Measurements from ENCODE around the gene IGDCC3. TPM values are rescaled to one million over a fixed set of nuclear protein-coding genes. Genes with fewer than 3 reads are reported as not detected.

IGDCC3 gene
- total and polyA plus RNA-seq, 2 donors (not counting 3 experiments of a cell fraction or from before 2014, with no cell fraction given) = 0.03 TPM; not detected in 1

DNA sequence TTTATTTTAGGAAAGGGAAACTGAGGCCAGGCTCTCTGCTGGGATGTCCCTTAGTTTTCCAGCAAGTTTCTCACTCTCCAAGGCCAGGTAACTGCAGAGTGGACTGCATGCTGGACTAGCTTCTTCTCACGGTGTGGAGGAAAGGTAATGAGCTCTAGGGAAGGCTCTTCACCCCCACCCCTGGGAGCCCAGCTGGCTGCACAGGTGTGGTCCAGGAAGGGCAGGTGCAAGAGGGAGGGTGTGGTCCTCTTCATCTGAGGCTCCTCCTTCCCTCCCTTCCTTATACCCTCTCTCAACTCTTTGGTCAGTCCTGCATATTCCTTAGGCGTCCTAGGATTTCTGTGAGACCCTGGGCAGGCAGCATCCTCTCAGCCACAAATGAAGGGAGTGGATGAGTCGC is 39.4 kb downstream of the IGDCC3 start:
- H3K4me1 ChIP-seq (ENCODE audit: control insufficient read depth, extremely low read depth, insufficient read depth, low read length) = peaks cover 4% of the 10 kb centered on the region
- dilution Hi-C loops (cut with MboI; ENCODE audit: extremely low pct_ligation_motif_present, low sequenced_read_pairs) (no loop called here), intact Hi-C loops (cut with micrococcal nuclease) (no loop called here)
- no TSS peak for BruUV-seq (replicated peaks)
- no peak overlapping the region for H2AFZ ChIP-seq (ENCODE audit: low read depth, low read length)
- H3K9me1 ChIP-seq (replicated peaks; ENCODE audit: control insufficient read depth, extremely low read depth, insufficient read depth, low read length) = no peaks in the 10 kb centered on the region
- CTCF ChIA-PET = interaction anchor here (1.2 to 1.9 kb wide), 5 partner anchors 18 to 62 kb away, joined by 3 to 6 read pairs (median 4); no protein-coding TSS in a partner anchor
- POLR2A ChIA-PET = no interaction called here
- DNase-seq (ENCODE audit: low read depth, low spot score) (no peak), FAIRE-seq (no peak)
- no peaks in the 10 kb centered on the region for H3K9me3 ChIP-seq (replicated peaks; ENCODE audit: control insufficient read depth, insufficient read depth, low read length)
- H3K9ac ChIP-seq (replicated peaks; ENCODE audit: extremely low read depth, insufficient read depth, low read length) = no peak overlapping the region
- H4K20me1 ChIP-seq (replicated peaks; ENCODE audit: control insufficient read depth, extremely low read depth, insufficient read depth, low read length) = no peaks in the 10 kb centered on the region
- no peaks in the 10 kb centered on the region for H3K36me3 ChIP-seq (ENCODE audit: control insufficient read depth in 2 of 2, extremely low read depth in 1 of 2, insufficient read depth in 2 of 2, low read length in 2 of 2)
- peaks cover 0 to 3% of the 10 kb centered on the region in 2 experiments for H3K27me3 ChIP-seq (ENCODE audit: control insufficient read depth in 2 of 2, insufficient read depth in 2 of 2, low read length in 2 of 2)
- H3K79me2 ChIP-seq (ENCODE audit: control insufficient read depth, insufficient read depth, low read length) = no peaks in the 10 kb centered on the region
- no peak overlapping the region for H3K4me3 ChIP-seq (replicated peaks in 1 of 3; ENCODE audit: insufficient read depth in 1 of 3, low read depth in 1 of 3, low read length in 3 of 3)
- H3K27ac ChIP-seq (ENCODE audit: insufficient read depth, low read depth, low read length) = no peak overlapping the region
- no peak for TF ChIP-seq FOS (IDR thresholded peaks at IDR 0.05; ENCODE audit: borderline replicate concordance, insufficient read depth, low read length)
- no peak for TF ChIP-seq POLR2A (IDR thresholded peaks at IDR 0.05; ENCODE audit: low read depth, low read length)
- no peak for TF ChIP-seq JUN (IDR thresholded peaks at IDR 0.05; ENCODE audit: borderline replicate concordance, insufficient read depth, insufficient read length, low read depth)
- TF ChIP-seq MYC (IDR thresholded peaks at IDR 0.05; ENCODE audit: low read depth, low read length) = no peak
- no peak for TF ChIP-seq GATA2 (IDR thresholded peaks at IDR 0.05; ENCODE audit: insufficient read depth, insufficient read length, low read depth, low read length)
- TF ChIP-seq POLR2AphosphoS5 (IDR thresholded peaks at IDR 0.05; ENCODE audit: insufficient read depth, low read depth, low read length) = no peak
- TF ChIP-seq EZH2 (IDR thresholded peaks at IDR 0.05; ENCODE audit: borderline replicate concordance, low read depth, low read length, severe bottlenecking) = no peak
- TF ChIP-seq, protein P1, sequence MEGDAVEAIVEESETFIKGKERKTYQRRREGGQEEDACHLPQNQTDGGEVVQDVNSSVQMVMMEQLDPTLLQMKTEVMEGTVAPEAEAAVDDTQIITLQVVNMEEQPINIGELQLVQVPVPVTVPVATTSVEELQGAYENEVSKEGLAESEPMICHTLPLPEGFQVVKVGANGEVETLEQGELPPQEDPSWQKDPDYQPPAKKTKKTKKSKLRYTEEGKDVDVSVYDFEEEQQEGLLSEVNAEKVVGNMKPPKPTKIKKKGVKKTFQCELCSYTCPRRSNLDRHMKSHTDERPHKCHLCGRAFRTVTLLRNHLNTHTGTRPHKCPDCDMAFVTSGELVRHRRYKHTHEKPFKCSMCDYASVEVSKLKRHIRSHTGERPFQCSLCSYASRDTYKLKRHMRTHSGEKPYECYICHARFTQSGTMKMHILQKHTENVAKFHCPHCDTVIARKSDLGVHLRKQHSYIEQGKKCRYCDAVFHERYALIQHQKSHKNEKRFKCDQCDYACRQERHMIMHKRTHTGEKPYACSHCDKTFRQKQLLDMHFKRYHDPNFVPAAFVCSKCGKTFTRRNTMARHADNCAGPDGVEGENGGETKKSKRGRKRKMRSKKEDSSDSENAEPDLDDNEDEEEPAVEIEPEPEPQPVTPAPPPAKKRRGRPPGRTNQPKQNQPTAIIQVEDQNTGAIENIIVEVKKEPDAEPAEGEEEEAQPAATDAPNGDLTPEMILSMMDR (IDR thresholded peaks at IDR 0.05; ENCODE audit: extremely low read depth in 1 of 2, insufficient read depth in 1 of 2, low read depth in 1 of 2, low read length in 2 of 2) = no peak
- TF ChIP-seq, protein P2, sequence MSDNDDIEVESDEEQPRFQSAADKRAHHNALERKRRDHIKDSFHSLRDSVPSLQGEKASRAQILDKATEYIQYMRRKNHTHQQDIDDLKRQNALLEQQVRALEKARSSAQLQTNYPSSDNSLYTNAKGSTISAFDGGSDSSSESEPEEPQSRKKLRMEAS (IDR thresholded peaks at IDR 0.05; ENCODE audit: insufficient read depth, insufficient read length) = no peak
- H3K4me2 ChIP-seq (ENCODE audit: insufficient read depth, low read length) = no peak overlapping the region
